Liver (tissue), 3 donors: ENCODE measurements around the gene AKAP13.

ENCODE experiments used
- ATF3 ChIP-seq: IDR thresholded peaks from 2 replicates; pipeline ENCODE4 v1.6.1; 2016; ENCODE audit warnings: antibody characterized with exemption
- CTCF ChIP-seq: fragments of 150-350 bp; IDR thresholded peaks from 2 replicates; pipeline ENCODE4 v1.5.1; 2017; ENCODE audit warnings: improper control_type of control experiment, low read depth, low read length; ENCODE audit not compliant: missing input control
- GABPA ChIP-seq, 2 donors: IDR thresholded peaks in 1 of 2; conservative IDR thresholded peaks in 1 of 2; 2 replicates each; pipeline ENCODE4 v1.6.1; 2016; ENCODE audit warnings: antibody characterized with exemption in 2 of 2, mild to moderate bottlenecking in 1 of 2, moderate library complexity in 1 of 2
- RAD21 ChIP-seq, 2 donors: IDR thresholded peaks; 2 replicates each; pipeline ENCODE4 v1.6.1; 2016; ENCODE audit warnings: antibody characterized with exemption in 2 of 2, mild to moderate bottlenecking in 2 of 2
- RXRA ChIP-seq, 2 donors: IDR thresholded peaks; 2 replicates each; pipeline ENCODE4 v1.6.1; 2017 to 2018; ENCODE audit warnings: antibody characterized with exemption in 2 of 2, mild to moderate bottlenecking in 1 of 2
- SP1 ChIP-seq: IDR thresholded peaks from 2 replicates; pipeline ENCODE4 v1.6.1; 2018; ENCODE audit warnings: antibody characterized with exemption, mild to moderate bottlenecking
- ZBTB33 ChIP-seq: IDR thresholded peaks from 2 replicates; pipeline ENCODE4 v1.6.1; 2016; ENCODE audit warnings: antibody characterized with exemption
- TF ChIP-seq, protein P1 (sequence below): IDR thresholded peaks from 2 replicates; pipeline ENCODE4 v1.6.1; 2016; ENCODE audit warnings: antibody characterized with exemption, mild to moderate bottlenecking
- TF ChIP-seq, protein P2 (sequence below): IDR thresholded peaks from 2 replicates; pipeline ENCODE4 v1.6.1; 2016; ENCODE audit warnings: antibody characterized with exemption
- donor health status: healthy.
- donor health status: healthy.

GRCh38 chr15:85689729-85690128 lies 309.3 kb downstream of the AKAP13 start:
- TF ChIP-seq CTCF (no peak), SP1 (no peak), GABPA (IDR thresholded peaks at IDR 0.05 in 1 of 2, conservative IDR thresholded peaks at IDR 0.05 in 1 of 2) (no peak), ATF3 (no peak), RXRA (IDR thresholded peaks at IDR 0.05) (no peak), RAD21 (IDR thresholded peaks at IDR 0.05) (no peak), ZBTB33 (no peak)
- TF ChIP-seq, protein P1, sequence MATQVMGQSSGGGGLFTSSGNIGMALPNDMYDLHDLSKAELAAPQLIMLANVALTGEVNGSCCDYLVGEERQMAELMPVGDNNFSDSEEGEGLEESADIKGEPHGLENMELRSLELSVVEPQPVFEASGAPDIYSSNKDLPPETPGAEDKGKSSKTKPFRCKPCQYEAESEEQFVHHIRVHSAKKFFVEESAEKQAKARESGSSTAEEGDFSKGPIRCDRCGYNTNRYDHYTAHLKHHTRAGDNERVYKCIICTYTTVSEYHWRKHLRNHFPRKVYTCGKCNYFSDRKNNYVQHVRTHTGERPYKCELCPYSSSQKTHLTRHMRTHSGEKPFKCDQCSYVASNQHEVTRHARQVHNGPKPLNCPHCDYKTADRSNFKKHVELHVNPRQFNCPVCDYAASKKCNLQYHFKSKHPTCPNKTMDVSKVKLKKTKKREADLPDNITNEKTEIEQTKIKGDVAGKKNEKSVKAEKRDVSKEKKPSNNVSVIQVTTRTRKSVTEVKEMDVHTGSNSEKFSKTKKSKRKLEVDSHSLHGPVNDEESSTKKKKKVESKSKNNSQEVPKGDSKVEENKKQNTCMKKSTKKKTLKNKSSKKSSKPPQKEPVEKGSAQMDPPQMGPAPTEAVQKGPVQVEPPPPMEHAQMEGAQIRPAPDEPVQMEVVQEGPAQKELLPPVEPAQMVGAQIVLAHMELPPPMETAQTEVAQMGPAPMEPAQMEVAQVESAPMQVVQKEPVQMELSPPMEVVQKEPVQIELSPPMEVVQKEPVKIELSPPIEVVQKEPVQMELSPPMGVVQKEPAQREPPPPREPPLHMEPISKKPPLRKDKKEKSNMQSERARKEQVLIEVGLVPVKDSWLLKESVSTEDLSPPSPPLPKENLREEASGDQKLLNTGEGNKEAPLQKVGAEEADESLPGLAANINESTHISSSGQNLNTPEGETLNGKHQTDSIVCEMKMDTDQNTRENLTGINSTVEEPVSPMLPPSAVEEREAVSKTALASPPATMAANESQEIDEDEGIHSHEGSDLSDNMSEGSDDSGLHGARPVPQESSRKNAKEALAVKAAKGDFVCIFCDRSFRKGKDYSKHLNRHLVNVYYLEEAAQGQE, result no peak
- TF ChIP-seq, protein P2, sequence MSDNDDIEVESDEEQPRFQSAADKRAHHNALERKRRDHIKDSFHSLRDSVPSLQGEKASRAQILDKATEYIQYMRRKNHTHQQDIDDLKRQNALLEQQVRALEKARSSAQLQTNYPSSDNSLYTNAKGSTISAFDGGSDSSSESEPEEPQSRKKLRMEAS, result no peak
